ENCODE results near the gene EYS.

DNA sequence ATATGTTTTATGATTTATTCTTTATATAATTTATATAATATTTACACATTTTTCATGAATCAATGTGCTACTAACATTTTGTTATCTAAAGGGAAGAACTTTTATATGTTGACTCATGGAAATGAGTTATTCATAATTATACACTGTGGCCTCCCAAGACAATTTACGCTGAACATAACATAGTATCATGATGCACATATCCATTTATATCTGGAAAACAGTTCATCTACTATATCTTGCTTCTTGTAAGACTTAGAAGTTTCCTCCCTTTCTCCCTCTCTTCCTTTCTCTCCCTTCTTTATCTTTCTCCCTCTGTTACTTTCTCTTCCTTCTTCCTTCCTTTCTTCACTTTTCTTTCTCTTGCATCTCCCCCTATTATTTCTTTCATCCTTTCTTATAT lies 1.1 kb upstream of the EYS start:
- no peak for TF ChIP-seq POLR2A (IDR thresholded peaks at IDR 0.05)
- TF ChIP-seq, protein P1, sequence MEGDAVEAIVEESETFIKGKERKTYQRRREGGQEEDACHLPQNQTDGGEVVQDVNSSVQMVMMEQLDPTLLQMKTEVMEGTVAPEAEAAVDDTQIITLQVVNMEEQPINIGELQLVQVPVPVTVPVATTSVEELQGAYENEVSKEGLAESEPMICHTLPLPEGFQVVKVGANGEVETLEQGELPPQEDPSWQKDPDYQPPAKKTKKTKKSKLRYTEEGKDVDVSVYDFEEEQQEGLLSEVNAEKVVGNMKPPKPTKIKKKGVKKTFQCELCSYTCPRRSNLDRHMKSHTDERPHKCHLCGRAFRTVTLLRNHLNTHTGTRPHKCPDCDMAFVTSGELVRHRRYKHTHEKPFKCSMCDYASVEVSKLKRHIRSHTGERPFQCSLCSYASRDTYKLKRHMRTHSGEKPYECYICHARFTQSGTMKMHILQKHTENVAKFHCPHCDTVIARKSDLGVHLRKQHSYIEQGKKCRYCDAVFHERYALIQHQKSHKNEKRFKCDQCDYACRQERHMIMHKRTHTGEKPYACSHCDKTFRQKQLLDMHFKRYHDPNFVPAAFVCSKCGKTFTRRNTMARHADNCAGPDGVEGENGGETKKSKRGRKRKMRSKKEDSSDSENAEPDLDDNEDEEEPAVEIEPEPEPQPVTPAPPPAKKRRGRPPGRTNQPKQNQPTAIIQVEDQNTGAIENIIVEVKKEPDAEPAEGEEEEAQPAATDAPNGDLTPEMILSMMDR (IDR thresholded peaks at IDR 0.05), result no peak
